Measurements from ENCODE around the gene THAP2.
A peak's percentile ranks its signal among the peaks of the same experiment; 100 is the strongest.

THAP2 gene

GRCh38 chr12:71664411-71665089 lies 449 bp downstream of the THAP2 start:
- TF ChIP-seq L3MBTL2 (conservative IDR thresholded peaks at IDR 0.05) = peak; percentile 27; the same call in 1 of the 2 replicates
- TF ChIP-seq LEF1 (IDR thresholded peaks at IDR 0.05; ENCODE audit: borderline replicate concordance) = no peak
- DNase-seq (ENCODE audit: extremely low spot score) = no peak
- POLR2A ChIA-PET = interaction anchor here (0.7 to 2.7 kb wide), 11 partner anchors 11 to 91 kb away, joined by 3 to 50 read pairs (median 4); partner anchors contain the start of genes RAB21 and TMEM19
- CTCF ChIA-PET = interaction anchor here (0.7 to 1.0 kb wide), 2 partner anchors 8 to 655 kb away, joined by 4 to 5 read pairs; no protein-coding TSS in a partner anchor

- CTCF ChIA-PET = interaction anchor here (0.7 kb wide), 1 partner anchor 655 kb away, joined by 4 read pairs; no protein-coding TSS in a partner anchor
- TF ChIP-seq LEF1 (IDR thresholded peaks at IDR 0.05; ENCODE audit: borderline replicate concordance) = no peak
- TF ChIP-seq ARNT (IDR thresholded peaks at IDR 0.05) = no peak
- TF ChIP-seq FOXK2 (IDR thresholded peaks at IDR 0.05) = no peak
- TF ChIP-seq FOXA1 (IDR thresholded peaks at IDR 0.05) = no peak
- no peak for TF ChIP-seq BHLHE40 (IDR thresholded peaks at IDR 0.05; ENCODE audit: borderline replicate concordance)
- no peak for TF ChIP-seq ELF4 (IDR thresholded peaks at IDR 0.05)
- TF ChIP-seq PKNOX1 (IDR thresholded peaks at IDR 0.05) = no peak
- TF ChIP-seq FOXM1 (IDR thresholded peaks at IDR 0.05; ENCODE audit: borderline replicate concordance) = no peak
- no peak for TF ChIP-seq SP1 (IDR thresholded peaks at IDR 0.05)
- no peak for DNase-seq (ENCODE audit: extremely low spot score)
- POLR2A ChIA-PET = no interaction called here
Measured at GRCh38 chr12:71665090-71665463, 976 bp downstream of the THAP2 start.

DNA sequence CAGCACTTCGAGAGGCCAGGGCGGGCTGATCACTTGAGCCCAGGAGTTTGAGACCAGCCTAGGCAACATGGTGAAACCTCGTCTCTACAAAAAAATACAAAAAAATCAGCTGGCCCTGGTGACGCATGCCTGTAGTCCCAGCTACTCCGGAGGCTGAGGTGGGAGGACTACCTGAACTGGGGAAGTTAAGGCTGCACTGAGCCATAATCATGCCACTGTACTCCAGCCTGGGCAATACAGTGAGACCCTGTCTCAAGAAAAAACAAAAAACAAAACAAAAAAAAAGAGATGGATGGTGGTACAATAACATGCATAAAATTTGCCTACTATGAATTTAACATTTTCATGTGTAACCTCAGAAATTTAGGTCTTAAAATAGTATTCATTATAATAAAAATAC lies 2.2 kb downstream of the THAP2 start:
- DNase-seq (ENCODE audit: extremely low spot score) = no peak
- ChIA-PET POLR2A (no interaction called here), CTCF (interaction anchor here (0.7 kb wide), 1 partner anchor 81 kb away, joined by 3 read pairs; no protein-coding TSS in a partner anchor)
- TF ChIP-seq PKNOX1 (IDR thresholded peaks at IDR 0.05) (no peak), ELF4 (IDR thresholded peaks at IDR 0.05) (no peak), HDGF (IDR thresholded peaks at IDR 0.05; ENCODE audit: borderline replicate concordance) (no peak), LEF1 (IDR thresholded peaks at IDR 0.05; ENCODE audit: borderline replicate concordance) (no peak), ARNT (IDR thresholded peaks at IDR 0.05) (no peak)

DNA sequence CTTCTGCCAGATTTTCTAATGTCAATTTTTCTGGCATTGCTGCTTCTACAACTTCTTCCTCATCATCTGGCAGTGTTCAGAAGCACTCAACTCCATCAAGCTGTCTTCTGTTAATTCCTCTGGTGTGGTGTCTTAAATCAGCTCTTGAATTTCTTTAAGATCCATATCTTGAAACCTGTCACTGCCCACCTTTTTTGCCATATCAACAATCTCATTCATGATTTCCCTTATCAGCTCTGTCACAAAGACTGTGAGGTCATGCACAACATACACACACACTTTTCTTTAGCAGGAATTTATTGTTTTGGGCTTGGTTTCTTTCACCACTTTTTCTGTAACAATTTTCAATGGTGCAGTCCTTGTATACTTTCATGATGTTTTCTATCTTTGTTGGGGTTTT lies 7.2 kb downstream of the THAP2 start:
- ChIA-PET CTCF (interaction anchor here (0.6 kb wide), 1 partner anchor 9 kb away, joined by 6 read pairs; no protein-coding TSS in a partner anchor), POLR2A (interaction anchor here (2.6 kb wide), 1 partner anchor 14 kb away, joined by 16 read pairs; the partner anchor contains the start of gene TMEM19)
- DNase-seq (ENCODE audit: extremely low spot score) = no peak
- TF ChIP-seq PKNOX1 (IDR thresholded peaks at IDR 0.05) = no peak
- TF ChIP-seq TARDBP (IDR thresholded peaks at IDR 0.05) = no peak
- no peak for TF ChIP-seq HDGF (IDR thresholded peaks at IDR 0.05; ENCODE audit: borderline replicate concordance)
- no peak for TF ChIP-seq FOXK2 (IDR thresholded peaks at IDR 0.05)

DNA sequence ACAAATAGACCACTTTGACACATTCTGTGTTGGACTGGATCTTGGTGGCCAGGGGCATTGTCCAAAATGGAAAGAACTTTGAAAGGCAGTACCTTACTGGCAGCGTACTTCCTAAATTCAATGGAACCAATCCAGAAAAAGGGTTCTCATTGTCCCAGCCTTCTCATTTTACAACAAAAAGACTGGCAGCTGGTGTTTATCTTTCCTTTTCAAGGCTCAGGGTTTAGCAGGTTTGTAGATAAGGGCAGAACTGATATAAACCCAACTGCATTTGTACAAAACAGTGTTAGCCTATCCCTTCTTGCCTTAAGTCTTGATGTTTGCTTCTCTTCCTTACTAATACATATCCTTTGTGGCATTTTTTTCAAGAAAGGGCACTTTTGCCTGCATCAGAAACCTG lies 7.7 kb downstream of the THAP2 start:
- ChIA-PET POLR2A (interaction anchor here (2.6 kb wide), 1 partner anchor 14 kb away, joined by 16 read pairs; the partner anchor contains the start of gene TMEM19), CTCF (interaction anchor here (1.4 kb wide), 1 partner anchor 8 kb away, joined by 5 read pairs; the partner anchor contains the start of genes THAP2 and ZFC3H1)
- no peak for TF ChIP-seq PKNOX1 (IDR thresholded peaks at IDR 0.05)
- TF ChIP-seq SUZ12 (IDR thresholded peaks at IDR 0.05) = no peak
- no peak for TF ChIP-seq SP1 (IDR thresholded peaks at IDR 0.05)
- no peak for TF ChIP-seq BHLHE40 (IDR thresholded peaks at IDR 0.05; ENCODE audit: borderline replicate concordance)
- no peak for TF ChIP-seq NFRKB (IDR thresholded peaks at IDR 0.05)
- TF ChIP-seq ZNF384 (IDR thresholded peaks at IDR 0.05) = no peak
- no peak for TF ChIP-seq L3MBTL2 (conservative IDR thresholded peaks at IDR 0.05)
- no peak for TF ChIP-seq ELF4 (IDR thresholded peaks at IDR 0.05)
- no peak for TF ChIP-seq CTBP1 (IDR thresholded peaks at IDR 0.05; ENCODE audit: borderline replicate concordance)
- DNase-seq (ENCODE audit: extremely low spot score) = no peak

- no peak for DNase-seq (ENCODE audit: extremely low spot score)
- ChIA-PET POLR2A (interaction anchor here (0.9 kb wide), 1 partner anchor 19 kb away, joined by 3 read pairs; the partner anchor contains the start of genes THAP2 and ZFC3H1), CTCF (no interaction called here)
- no peak for TF ChIP-seq FOXA1 (IDR thresholded peaks at IDR 0.05)
- TF ChIP-seq SP1 (IDR thresholded peaks at IDR 0.05) = no peak
- no peak for TF ChIP-seq NFRKB (IDR thresholded peaks at IDR 0.05)
- TF ChIP-seq L3MBTL2 (conservative IDR thresholded peaks at IDR 0.05) = no peak
- no peak for TF ChIP-seq HDGF (IDR thresholded peaks at IDR 0.05; ENCODE audit: borderline replicate concordance)
- no peak for TF ChIP-seq FOXM1 (IDR thresholded peaks at IDR 0.05; ENCODE audit: borderline replicate concordance)
- no peak for TF ChIP-seq ZNF384 (IDR thresholded peaks at IDR 0.05)
Measured at GRCh38 chr12:71682466-71682865, 18.4 kb downstream of the THAP2 start.
